Activated gamma-delta T cell treated with Interleukin-2 at 50 U/mL for 16 hours (primary cell): ENCODE results near the gene IRX6.

Source experiments
- DNase-seq: peaks from one replicate; pipeline ENCODE4 v3.0.0-alpha.2; 2020

The IRX6 gene

DNA sequence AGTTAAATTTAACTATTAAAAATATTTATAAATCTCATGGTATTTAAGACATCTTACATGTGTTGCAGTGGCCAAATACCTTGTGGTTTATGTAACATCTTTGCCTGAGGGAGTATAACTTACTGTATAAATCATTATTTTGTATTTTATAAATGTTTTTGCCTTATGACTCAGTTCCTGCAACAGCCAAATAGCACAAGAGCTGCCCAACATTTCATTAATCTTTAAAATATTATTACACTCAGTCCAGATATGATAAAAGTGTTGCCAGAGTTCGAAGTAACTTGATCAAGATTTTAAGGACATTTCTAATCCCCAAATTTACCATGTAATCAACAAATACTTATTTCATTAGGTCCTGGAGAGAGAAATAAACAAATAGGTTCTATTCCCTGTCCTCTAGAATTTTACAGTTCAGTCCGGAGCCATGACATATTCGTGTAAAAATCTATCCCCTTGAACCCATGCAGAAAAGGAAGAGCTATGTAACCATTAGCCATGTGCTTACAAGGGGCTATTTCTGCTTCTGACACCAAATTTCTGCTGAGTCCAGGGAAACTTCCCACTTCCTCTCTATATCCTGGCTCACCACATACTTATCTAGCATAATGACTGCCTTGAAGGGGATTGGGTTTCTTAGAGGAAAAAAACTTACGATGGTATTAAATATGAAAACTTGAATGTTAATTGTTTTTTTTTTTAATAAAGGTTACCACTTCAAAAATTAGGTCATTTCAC lies 44.0 kb downstream of the IRX6 start:
- no peak for DNase-seq

DNA sequence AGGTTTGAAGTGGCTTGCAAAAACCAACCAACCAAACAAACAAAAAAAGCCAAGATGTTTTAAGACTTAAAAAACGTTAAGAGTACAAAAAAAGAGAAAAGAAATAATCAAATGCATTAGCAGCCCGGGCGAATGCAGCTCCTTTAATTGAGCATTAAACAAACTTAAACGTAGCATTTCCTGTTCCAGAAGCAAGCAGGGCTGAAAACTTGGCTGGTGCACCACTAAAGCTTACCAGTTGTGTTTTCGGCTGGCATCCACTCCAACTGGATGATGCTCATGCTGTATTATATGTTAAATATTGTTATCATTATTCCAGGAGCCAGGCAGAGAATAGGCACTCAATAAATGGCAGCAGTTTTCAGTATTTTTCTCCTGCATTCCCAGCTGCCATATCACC lies 45.1 kb downstream of the IRX6 start:
- DNase-seq: no peak

GRCh38 chr16:55370762-55371482 lies 46.9 kb downstream of the IRX6 start:
- no peak for DNase-seq

DNA sequence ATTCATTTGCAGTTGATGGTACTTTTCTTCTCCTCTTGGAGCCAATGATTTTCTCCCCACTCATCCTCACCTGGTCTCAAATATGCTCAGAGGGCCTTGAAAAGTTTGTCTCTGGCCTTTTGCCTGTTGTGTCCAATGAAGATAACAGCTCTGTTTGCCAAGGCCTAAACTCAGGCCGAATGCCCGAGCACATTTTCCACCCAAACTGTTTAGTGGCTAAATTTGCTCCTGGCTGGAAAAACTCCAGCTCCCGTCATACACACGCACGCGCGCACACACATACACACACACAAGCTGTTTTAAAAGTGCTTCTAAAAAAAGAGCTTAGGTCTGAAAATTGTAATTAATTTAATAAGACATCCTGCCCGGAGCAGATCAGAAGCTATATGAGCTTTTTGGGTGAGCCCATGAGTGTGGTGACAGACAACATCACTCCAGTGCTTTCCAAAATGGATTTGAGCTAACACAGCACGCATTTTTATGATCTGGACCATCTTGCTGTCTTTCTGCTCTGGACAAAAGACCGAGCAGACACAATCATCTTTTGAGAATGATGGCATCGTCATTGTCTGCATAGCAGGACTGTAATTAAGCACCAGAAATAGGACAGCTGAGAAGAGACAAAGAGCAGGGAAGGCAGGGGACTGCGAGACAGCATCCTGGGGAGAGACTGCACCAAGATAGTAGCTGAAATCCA lies 48.9 kb downstream of the IRX6 start:
- no peak for DNase-seq

- DNase-seq: no peak
Measured at GRCh38 chr16:55373489-55373832, 49.5 kb downstream of the IRX6 start.

DNA sequence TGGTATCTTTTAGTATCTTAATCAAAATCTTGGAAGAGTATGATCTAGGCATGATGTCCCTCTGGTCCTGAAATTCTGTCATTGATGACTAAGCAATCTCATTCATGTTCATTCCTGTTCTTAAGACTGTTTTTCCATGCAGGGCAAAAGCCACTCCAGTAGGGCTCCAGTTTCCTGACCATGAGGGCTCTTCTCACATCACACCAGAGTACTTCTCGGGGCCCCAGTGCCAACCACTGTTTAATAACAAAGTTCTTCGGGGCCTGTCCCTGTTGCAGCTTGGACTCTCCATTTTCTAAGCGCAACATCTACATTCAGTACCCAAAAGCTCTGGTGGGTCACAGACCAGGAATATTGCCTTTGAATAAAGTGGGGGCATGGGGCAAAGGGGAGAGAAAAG lies 52.0 kb downstream of the IRX6 start:
- no peak for DNase-seq

DNA sequence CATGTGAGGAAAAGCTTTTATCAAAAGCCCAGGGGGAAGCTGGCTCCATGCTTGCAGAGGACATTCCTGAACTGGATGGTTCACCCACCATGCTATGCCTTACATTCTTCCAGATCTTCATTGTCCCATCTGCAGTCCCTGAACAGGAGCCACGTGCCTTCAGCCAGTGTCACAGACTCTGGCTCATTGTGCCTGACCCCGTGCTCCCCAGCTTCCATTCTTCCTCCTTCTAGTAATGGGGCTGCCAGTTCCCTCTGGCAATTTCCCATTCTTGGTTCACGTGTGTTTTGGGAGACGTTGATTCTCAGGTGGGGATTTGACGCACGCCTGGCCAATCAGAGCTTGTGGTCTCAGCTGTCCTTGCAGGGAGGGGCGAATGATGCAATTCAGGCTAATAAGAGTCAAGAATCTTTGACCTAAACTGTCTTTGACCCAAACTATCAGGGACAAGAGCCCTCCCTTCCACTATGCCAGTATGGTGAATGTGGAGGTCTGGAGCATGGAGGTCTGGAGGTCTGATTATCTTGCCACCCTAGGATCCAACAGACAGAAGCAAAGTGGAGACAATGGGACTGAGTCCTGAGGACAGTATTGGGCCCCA lies 52.7 kb downstream of the IRX6 start:
- DNase-seq: no peak

DNA sequence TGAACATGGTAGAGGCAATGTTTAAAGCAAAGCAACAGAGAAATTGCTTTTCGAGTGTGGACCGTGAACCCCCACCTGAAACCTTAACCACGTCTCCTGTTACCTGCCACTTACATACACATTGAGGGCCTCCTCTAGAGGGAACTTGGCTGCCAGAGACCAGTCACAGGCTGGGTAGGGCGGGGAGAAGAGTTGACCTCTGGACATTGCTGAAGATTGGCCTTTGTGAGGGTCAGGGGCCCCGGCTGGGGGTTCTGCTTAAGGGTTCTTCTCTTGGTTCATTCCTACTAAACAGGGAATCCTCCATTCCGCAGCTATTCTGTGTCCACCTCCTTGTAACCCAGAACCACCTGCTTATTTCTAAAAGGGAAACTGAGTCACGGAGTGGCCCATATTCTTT lies 53.8 kb downstream of the IRX6 start:
- DNase-seq: no peak

- DNase-seq: no peak
Measured at GRCh38 chr16:55378616-55379015, 54.6 kb downstream of the IRX6 start.

GRCh38 chr16:55379371-55379770 lies 55.4 kb downstream of the IRX6 start:
- DNase-seq: no peak

GRCh38 chr16:55379876-55380390 lies 55.9 kb downstream of the IRX6 start:
- no peak for DNase-seq
